Measurements from ENCODE around the gene PANK4.
"Not testable (repeated sequence)": the region's sequence is repeated elsewhere in the genome, so short reads cannot be mapped to it uniquely, and the experiment has no call there.

PANK4 gene

DNA sequence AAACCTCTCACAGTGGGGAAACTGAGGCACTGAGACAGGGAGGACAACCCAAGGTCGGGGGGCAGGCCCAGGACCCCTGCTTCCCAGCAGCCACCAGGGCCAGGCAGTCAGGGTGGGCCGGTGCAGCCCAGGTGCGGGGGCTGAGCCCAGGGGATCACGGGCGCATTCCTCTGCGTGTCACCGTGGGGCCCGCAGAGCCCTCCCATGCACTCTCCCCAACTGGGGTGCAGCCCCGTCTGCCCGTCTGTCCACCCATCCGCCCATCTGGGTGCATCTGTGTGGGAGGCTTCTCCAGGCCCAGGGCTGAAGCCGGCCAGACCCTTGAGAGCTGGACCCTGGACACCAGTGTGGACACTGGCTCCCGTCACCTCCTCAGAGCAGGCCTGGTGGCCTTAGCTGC lies 53.2 kb downstream of the PANK4 start:
- FAIRE-seq, result no peak

DNA sequence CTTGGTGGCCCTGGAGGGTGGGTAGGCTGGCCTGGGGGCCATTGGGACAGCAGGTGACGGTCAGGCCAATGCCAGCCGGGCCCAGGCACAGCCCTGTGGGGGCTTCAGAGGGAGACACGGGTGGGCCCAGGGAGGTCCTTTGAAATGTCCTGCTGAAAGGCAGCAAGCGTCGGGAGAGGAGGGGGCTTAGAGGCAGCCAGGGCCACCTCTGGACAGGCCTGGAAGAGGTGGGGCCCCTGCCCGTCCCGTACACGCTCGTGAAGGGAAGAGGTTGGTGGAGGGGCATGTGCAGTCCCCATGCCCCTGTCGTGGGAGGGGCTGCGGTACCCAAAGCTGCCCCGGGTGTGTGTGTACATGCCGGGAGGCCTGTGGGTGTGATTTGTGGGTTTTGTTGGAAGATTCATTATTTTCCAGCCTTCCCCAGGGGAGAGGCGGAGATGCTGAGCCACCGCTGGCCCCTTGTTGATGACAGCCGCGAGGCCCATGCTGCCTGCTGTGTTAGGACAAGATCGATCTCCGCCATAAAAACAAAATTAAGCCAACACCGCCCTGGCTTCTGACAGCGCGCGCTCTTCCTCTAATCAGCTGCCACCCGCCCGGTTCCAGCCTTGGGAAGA lies 53.7 kb downstream of the PANK4 start:
- FAIRE-seq, result no peak

GRCh38 chr1:2472109-2472508 lies 54.3 kb downstream of the PANK4 start:
- no peak for FAIRE-seq

DNA sequence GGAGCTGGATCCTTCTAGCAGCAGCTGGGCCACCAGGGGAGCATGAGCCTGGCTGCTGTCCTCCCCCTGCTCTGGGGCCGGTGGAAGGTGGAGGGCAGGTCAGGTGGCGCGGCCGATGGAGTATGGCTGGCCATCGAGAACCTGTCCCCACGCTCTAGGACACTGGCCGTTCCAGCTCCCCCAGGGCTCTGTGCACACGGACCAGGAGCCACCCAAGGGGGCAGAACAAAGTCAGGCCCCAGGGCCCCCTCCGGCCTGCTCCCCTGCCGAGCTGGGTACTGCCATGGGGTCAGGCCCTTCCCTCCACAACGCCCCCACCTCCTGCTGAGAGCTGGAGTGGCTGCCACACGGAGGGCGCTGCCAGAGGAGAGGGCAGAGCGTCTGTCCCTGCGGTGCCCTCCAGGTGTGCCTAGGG lies 54.8 kb downstream of the PANK4 start:
- FAIRE-seq, result no peak

DNA sequence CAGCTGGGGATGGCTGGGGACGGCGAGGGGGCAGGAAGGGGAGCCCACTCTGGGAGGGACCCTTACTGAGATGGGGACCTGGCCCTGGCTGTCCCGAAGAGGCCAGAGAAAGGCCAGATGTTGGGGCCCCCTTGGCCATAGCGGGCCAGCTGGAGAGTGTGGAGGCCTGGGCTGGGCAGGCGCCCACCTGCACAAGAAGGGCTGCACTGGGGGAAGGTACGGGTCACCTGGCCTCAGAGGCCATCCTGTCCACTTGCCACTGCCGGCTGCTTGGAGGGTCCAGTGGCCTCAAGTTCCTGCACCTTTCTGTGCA lies 55.3 kb downstream of the PANK4 start:
- no peak for FAIRE-seq

DNA sequence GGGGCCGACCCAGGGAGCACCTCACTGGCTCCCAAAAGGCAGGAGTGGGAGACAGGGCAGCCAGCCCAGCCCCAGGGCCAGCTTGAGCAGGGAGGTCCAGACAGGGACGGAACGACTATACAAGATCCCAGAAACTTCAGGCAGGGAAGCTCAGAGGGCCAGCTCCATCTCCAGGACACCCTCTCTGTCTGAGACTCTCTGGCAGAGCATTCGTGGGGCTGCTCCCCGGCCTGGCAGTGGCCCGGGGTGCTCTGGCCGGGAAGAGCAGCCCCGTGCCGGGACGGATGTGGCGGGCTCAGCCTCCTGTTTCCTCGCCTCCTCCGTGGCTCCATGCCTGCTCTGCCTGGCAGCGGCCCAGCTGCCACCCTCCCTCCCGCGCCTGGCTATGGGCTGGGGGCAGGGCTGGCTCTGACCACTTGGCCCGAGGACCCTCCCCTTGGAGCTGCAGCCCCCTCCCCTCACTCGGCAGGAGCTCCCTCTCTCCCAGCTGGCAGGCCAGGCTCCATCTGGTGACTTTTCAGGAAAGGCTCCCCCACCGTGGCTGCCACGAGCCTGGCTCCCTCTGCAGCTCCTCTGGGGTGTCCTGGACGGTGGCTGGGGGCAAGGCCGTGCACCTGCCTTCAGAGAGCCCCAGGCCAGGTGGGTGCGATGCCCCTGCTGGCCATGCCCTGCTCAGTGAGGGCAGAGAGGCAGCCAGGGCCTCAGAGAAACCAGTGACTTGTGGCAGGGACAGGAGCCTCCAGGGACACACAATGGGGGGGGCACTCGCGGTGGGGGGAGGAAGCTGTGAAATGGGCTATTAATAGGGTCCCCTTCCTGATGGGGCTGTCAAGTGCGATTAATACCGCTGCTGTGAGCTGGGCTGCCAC lies 55.9 kb downstream of the PANK4 start:
- no peak for FAIRE-seq

DNA sequence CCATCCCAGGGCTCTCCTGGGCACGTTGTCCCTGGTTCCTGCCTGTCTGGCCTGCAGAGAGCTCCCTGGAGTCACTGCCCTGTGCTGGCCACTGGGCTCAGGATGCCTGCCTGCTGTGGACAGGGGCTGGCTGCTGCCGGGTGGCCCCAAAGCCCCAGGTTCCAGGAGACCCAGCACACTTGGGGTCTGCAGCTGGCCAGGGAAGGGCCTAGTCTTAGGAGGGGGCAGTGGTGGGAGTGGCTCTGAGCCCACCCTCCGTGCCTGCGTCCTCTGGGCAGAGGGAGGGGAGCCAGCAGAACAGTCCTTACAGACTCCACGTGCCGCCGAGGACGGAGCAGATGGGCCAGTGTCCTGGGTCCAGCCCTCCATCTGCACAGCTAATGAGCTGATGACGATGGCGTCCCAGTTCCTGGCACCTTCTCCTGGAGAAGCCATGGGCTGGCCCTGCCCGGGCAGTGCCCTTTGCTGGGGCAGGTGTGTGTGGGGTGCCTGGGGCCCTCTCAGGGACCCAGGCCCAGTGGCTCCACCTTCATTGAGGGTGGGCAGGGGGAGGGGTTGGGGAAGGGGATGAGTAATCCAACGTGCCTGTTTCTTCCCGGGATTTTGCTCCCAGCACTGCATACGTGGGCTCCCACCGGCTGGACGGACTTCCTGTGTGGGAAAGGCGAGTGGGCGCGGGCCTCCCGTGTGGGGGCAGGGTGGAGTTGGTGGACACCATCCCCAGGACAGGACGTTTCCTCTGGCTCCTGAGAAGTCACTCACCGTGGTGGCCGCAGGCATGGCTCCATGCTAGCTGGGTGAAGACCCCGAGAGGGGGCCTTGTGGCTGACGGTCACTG lies 57.1 kb downstream of the PANK4 start:
- FAIRE-seq, result no peak

- FAIRE-seq, result no peak
These were observed 57.9 kb downstream of the PANK4 start for GRCh38 chr1:2468540-2468939.

GRCh38 chr1:2468041-2468472 lies 58.3 kb downstream of the PANK4 start:
- no peak for FAIRE-seq

DNA sequence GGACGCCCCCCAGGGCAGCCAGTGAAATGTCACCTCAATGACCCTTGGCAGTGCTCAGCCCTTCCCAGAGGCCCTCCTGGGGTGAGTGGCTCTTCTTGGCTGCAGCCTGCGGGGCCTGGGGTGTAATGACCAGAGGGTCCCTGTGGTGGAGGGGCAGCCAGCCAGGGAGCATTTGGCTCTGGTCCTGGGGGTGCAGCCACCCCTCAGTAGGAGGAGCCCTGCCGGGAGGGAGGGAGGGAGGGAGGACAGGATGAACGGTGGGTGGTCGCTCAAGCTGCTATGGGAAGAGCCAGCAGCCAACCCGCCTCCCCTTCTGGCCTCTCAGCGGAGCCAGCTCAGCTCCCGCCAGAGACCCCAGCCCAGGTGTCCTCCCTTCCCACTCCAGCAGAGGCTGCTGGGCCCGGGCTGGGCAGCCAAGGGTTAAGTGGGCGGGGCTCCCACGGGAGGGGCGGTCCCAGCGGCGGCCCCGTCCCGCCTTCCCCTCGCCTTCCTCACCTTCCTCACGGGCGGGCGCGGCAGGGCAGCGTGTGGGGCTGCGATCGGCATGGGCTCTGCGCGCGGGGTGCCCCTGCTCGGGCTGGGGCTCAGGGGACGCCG lies 59.3 kb downstream of the PANK4 start:
- no peak for FAIRE-seq

DNA sequence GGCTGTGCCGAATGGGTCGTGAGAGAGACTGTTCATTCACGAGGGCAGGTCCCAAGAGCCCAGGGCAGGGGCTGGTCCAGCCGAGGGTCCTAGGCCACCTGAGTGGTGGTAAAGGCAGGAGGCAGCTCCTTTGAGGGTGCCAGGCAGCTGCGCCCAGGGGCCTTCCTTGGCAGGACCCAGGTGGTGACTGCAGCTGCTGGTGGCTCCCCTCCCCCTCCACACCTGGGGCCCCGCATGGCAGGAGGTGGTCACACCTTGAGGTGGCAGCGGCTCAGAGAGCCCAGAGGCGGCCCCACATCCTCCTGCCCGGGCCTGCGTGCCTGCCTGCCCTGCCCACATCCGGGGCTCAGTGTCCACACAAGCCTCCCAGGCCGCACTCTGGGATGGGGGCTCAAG lies 60.1 kb downstream of the PANK4 start:
- FAIRE-seq, result no peak

DNA sequence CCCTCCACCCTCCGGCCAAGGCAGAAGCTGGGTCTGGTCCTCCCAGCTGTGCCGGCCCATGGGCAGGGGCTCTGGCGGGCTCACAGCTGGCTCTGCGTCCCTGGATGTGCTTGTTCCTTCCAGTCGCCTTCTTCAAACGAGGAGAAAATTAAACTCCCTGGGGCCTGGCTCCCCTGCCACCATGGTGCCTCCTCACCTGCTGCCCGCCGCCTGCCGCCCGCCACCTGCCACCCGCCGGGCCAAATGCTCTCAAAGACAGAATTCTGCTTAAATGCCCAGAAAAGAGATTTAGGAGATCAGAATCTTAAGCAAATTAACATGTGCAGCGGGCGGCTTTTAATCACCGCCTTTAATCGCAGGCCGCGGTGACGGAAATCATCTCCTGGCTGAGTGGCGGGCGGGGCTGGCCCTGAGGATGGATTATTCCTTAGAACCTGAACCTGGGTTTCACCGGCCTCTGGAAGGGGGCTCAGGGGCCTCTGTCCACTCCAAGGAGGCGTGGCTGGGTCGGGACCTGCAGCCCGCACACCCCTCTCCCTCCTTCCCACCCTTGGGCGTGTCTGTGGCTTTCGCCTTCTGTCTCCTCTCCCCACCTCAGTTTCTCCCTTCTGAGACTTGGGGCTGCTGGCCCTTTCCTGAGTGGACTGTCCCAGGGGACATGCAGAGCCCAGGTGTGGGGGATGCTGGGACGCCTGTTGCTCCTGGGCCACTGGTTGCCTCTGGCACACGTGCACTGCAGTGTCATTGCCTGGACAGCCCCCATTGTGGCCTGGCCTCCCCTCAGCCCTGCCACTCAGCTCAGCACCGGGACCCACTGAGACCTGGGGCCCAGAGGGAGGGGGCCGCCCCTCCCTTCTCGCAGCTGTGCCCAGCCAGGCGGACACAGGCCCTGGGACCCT lies 60.8 kb downstream of the PANK4 start:
- FAIRE-seq, result no peak

DNA sequence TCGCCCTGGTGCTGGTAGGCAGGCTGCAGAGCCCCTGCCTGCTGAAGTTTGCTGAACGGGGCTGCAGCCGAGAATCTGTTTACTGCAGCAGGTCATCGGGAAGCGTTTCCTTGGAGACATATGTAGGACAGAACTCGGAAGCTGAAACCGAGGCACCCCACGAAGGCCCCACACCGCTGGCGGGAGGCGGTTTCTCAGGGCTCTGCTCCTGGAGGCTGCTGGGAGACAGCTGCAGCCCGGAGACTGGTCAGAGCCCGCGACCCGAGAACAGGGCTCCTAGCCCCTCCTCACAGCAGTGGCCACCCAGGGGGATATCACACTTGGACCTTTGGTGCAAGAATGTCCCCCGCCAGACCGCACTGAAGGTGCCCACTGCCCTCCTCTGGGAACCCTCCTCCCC lies 63.0 kb downstream of the PANK4 start:
- no peak for FAIRE-seq

GRCh38 chr1:2462819-2463218 lies 63.6 kb downstream of the PANK4 start:
- FAIRE-seq, result no peak

- FAIRE-seq, result no peak
These were observed 65.2 kb downstream of the PANK4 start for GRCh38 chr1:2460996-2461751.

DNA sequence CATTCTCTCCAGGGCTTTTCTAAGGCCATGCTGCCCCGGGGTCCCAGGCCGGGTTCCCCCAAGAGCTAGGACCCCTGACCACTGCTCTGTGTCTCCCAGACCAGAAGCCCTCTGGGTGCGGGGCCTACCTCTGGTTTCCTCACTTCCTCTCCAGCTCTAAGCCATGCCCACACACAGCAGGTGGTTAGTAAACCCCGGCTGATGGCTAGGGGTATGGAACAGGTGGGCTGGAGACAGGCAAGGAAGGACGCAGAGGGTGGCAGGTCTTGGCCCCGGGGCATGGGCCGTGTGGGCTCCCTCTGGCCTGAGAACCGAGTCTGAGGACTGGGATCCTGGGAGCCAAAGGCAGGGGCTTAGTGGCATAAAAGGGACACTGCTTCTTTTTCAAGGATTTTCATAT lies 66.2 kb downstream of the PANK4 start:
- FAIRE-seq, result no peak

GRCh38 chr1:2459757-2460156 lies 66.6 kb downstream of the PANK4 start:
- FAIRE-seq, result no peak

- not testable (repeated sequence) for FAIRE-seq
These were observed 67.2 kb downstream of the PANK4 start for GRCh38 chr1:2459102-2459753.

- FAIRE-seq, result no peak
These were observed 67.7 kb downstream of the PANK4 start for GRCh38 chr1:2458687-2459086.

Measured in TTC549 (cell line).